ENCODE data around the gene HOOK1. TPM values are rescaled to one million over a fixed set of nuclear protein-coding genes. Genes with fewer than 3 reads are reported as not detected.

HOOK1 gene
- 31.0 and 42.0 TPM in 2 replicates for total RNA-seq (2021)
- long read RNA-seq, full-length matches to known transcripts = 86 of 235 reads
- long read RNA-seq, partial matches to known transcripts = 132 of 235 reads
- long read RNA-seq, other reads (novel, unspliced or antisense) = 17 of 235 reads

- Histone ChIP-seq H3K27me3 (ENCODE audit: insufficient read depth, low read length) (no peaks in the 10 kb centered on the region), H3K4me1 (ENCODE audit: insufficient read depth, low read length) (peaks cover 2% of the 10 kb centered on the region; the same call in 1 of the 2 replicates), H2AFZ (ENCODE audit: low read length) (no peak within 1 kb of the TSS), H3K79me2 (ENCODE audit: insufficient read depth, low read length) (peaks cover 8% of the 10 kb centered on the region), H2BK120ac (ENCODE audit: low read depth, low read length, poor library complexity, severe bottlenecking) (no peak within 1 kb of the TSS), H3K23me2 (ENCODE audit: insufficient read length, low read depth, low read length, poor library complexity, severe bottlenecking) (peaks cover 6% of the 10 kb centered on the region), H3K23ac (ENCODE audit: insufficient read length, low read depth, low read length) (no peak within 1 kb of the TSS), H4K20me1 (ENCODE audit: control insufficient read depth, insufficient read depth, insufficient read length) (no peaks in the 10 kb centered on the region), H3K4me2 (ENCODE audit: insufficient read depth, insufficient read length, low read length) (peak within 1 kb of the TSS; percentile 91), H3K9ac (ENCODE audit: extremely low read depth, insufficient read length, low read length) (peak within 1 kb of the TSS; percentile 60), H2AK5ac (ENCODE audit: insufficient read length, low read length) (no peak within 1 kb of the TSS), H3T11ph (ENCODE audit: low read length) (no peak within 1 kb of the TSS), H3K14ac (ENCODE audit: insufficient read depth, low read length) (peak within 1 kb of the TSS; percentile 10), H4K8ac (replicated peaks; ENCODE audit: insufficient read length, low read depth, low read length) (no peak within 1 kb of the TSS), H2BK5ac (ENCODE audit: insufficient read length, low read length) (no peak within 1 kb of the TSS), H3K18ac (ENCODE audit: insufficient read length, low read depth, low read length) (peak within 1 kb of the TSS; percentile 36), H2BK15ac (ENCODE audit: low read depth, low read length) (no peak within 1 kb of the TSS), H3K27ac (ENCODE audit: insufficient read length, low read depth, low read length) (no peak within 1 kb of the TSS), H4K5ac (ENCODE audit: insufficient read length, low read depth, low read length) (no peak within 1 kb of the TSS), H3K4ac (ENCODE audit: low read depth, low read length) (no peak within 1 kb of the TSS), H3K79me1 (ENCODE audit: insufficient read depth, low read depth, low read length, poor library complexity, severe bottlenecking) (no peaks in the 10 kb centered on the region), H3K56ac (ENCODE audit: insufficient read length, low read depth, low read length) (no peak within 1 kb of the TSS), H3K9me3 (ENCODE audit: control insufficient read depth, low read depth, low read length) (no peaks in the 10 kb centered on the region), H2BK20ac (ENCODE audit: low read depth, low read length, poor library complexity, severe bottlenecking) (no peak within 1 kb of the TSS), H4K91ac (ENCODE audit: insufficient read length, low read depth, low read length) (no peak within 1 kb of the TSS), H2BK12ac (ENCODE audit: insufficient read length, low read depth, low read length) (no peak within 1 kb of the TSS)
- Mint-ChIP-seq H3K27me3 (ENCODE audit: low read depth) (peaks cover 2% of the 10 kb centered on the region), H3K9me3 (no peaks in the 10 kb centered on the region), H3K36me3 (ENCODE audit: insufficient read depth in 1 of 3, low read depth in 3 of 3) (no peaks in the 10 kb centered on the region), H3K4me3 (no peak within 1 kb of the TSS; a peak in 3 of 5 replicates), H3K27ac (peak within 1 kb of the TSS in 2 of 3 experiments; percentile 82 to 87; a peak in 2 of 7 replicates), H3K4me1 (no peaks in the 10 kb centered on the region)
- no peak for TF ChIP-seq CTCF (conservative IDR thresholded peaks at IDR 0.05)
- no CpG with 5 or more reads among the region's 71 CpGs for WGBS (ENCODE audit: extremely low coverage, insufficient read length, low lambda C conversion rate)
- no peak for DNase-seq
These were observed at the start of gene HOOK1 for GRCh38 chr1:59814901-59815825. TSS of gene HOOK1 (plus strand) at chr1:59814949. CDS start at chr1:59815118, 169 bp downstream.

Measured in H9 (cell line).